ENCODE data around the gene BPIFB4. TPM values are rescaled to one million over a fixed set of nuclear protein-coding genes. Genes with fewer than 3 reads are reported as not detected.

The BPIFB4 gene
- polyA plus RNA-seq, 1 donor (not counting 4 experiments of a cell fraction or from before 2014, with no cell fraction given): not detected

DNA sequence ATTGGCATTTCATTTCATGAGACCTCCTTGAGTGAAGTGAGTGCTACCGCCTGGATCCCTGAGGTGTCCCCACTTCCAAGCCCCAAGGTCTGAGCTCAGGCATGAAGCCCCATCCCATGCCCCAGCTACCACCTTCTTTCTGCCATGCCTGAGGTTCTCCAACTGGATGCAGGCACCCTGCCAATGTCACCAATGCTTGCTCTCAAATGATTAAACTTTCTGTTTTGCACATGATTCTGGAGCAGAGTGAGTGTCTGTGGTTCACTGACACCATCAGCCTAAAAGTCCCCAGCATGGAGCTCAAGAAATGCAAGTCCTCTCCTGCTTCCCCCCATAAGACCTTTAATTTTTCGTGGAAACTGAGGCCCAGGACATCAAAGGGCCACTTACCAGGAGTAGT lies 44.8 kb downstream of the BPIFB4 start:
- H3K36me3 ChIP-seq (ENCODE audit: control insufficient read depth in 2 of 2, extremely low read depth in 1 of 2, insufficient read depth in 2 of 2, low read length in 2 of 2): no peaks in the 10 kb centered on the region
- no peaks in the 10 kb centered on the region for H3K27me3 ChIP-seq (ENCODE audit: control insufficient read depth, extremely low read depth, insufficient read depth, low read length)
- DNase-seq (ENCODE audit: low read depth, low spot score) (no peak), FAIRE-seq (no peak)
- no peaks in the 10 kb centered on the region for H4K20me1 ChIP-seq (ENCODE audit: control insufficient read depth, extremely low read depth, insufficient read depth, low read length)
- H3K9me3 ChIP-seq (ENCODE audit: control insufficient read depth, low read depth, low read length): no peaks in the 10 kb centered on the region
- H2AFZ ChIP-seq (ENCODE audit: control insufficient read depth, low read length): no peak overlapping the region
- no peak overlapping the region for H3K27ac ChIP-seq (ENCODE audit: control insufficient read depth, insufficient read depth, low read length)
- H3K79me2 ChIP-seq (ENCODE audit: control insufficient read depth, insufficient read depth, low read length): no peaks in the 10 kb centered on the region
- dilution Hi-C loops (cut with MboI; ENCODE audit: extremely low pct_ligation_motif_present, low sequenced_read_pairs): no loop called here
- no peak overlapping the region for H3K4me2 ChIP-seq (ENCODE audit: control insufficient read depth, extremely low read depth, insufficient read depth, low read depth, low read length)
- no peaks in the 10 kb centered on the region for H3K9me1 ChIP-seq (ENCODE audit: control insufficient read depth, extremely low read depth, insufficient read depth, low read length)
- H3K4me1 ChIP-seq (ENCODE audit: control insufficient read depth, extremely low read depth, insufficient read depth, low read length): no peaks in the 10 kb centered on the region
- no peak overlapping the region for H3K4me3 ChIP-seq (ENCODE audit: control insufficient read depth in 2 of 3, extremely low read depth in 1 of 3, insufficient read depth in 2 of 3, low read depth in 1 of 3, low read length in 3 of 3)
- TF ChIP-seq, protein P1, sequence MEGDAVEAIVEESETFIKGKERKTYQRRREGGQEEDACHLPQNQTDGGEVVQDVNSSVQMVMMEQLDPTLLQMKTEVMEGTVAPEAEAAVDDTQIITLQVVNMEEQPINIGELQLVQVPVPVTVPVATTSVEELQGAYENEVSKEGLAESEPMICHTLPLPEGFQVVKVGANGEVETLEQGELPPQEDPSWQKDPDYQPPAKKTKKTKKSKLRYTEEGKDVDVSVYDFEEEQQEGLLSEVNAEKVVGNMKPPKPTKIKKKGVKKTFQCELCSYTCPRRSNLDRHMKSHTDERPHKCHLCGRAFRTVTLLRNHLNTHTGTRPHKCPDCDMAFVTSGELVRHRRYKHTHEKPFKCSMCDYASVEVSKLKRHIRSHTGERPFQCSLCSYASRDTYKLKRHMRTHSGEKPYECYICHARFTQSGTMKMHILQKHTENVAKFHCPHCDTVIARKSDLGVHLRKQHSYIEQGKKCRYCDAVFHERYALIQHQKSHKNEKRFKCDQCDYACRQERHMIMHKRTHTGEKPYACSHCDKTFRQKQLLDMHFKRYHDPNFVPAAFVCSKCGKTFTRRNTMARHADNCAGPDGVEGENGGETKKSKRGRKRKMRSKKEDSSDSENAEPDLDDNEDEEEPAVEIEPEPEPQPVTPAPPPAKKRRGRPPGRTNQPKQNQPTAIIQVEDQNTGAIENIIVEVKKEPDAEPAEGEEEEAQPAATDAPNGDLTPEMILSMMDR (optimal IDR thresholded peaks at IDR 0.05 in 1 of 3, IDR thresholded peaks at IDR 0.05 in 1 of 3, conservative IDR thresholded peaks at IDR 0.05 in 1 of 3; ENCODE audit: extremely low read depth in 1 of 3, insufficient read depth in 2 of 3, low read length in 3 of 3): no peak
- no peak for TF ChIP-seq EZH2 (IDR thresholded peaks at IDR 0.05; ENCODE audit: low read length)
- H3K9ac ChIP-seq (ENCODE audit: control insufficient read depth, extremely low read depth, insufficient read depth, low read length): no peak overlapping the region

DNA sequence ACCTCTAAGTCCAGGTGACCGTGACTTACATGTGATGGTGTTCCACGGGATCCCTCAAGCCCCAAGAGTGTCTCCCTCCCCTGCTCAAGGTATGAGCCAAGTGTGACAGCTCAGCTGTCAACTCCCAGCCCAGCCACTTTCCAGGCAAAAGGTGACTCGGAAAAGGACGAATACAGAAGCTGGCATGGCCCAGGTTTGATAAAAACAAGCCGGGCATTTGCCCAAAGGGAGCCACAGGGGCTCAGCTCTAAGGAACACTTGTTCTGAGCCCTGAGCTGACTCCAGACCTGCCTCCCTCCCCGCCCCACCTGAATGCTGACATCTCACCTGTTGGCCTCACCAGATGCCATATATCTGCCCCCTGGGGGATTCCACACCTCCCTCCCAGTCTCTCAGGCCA lies 45.6 kb downstream of the BPIFB4 start:
- FAIRE-seq (no peak), DNase-seq (ENCODE audit: low read depth, low spot score) (no peak)
- Histone ChIP-seq H3K79me2 (ENCODE audit: control insufficient read depth, insufficient read depth, low read length) (no peaks in the 10 kb centered on the region), H3K9me1 (ENCODE audit: control insufficient read depth, extremely low read depth, insufficient read depth, low read length) (no peaks in the 10 kb centered on the region), H3K36me3 (ENCODE audit: control insufficient read depth in 2 of 2, extremely low read depth in 1 of 2, insufficient read depth in 2 of 2, low read length in 2 of 2) (no peaks in the 10 kb centered on the region), H3K27ac (ENCODE audit: control insufficient read depth, insufficient read depth, low read length) (no peak overlapping the region), H3K9me3 (ENCODE audit: control insufficient read depth, low read depth, low read length) (no peaks in the 10 kb centered on the region), H3K4me2 (ENCODE audit: control insufficient read depth, extremely low read depth, insufficient read depth, low read depth, low read length) (no peak overlapping the region), H4K20me1 (ENCODE audit: control insufficient read depth, extremely low read depth, insufficient read depth, low read length) (no peaks in the 10 kb centered on the region), H2AFZ (ENCODE audit: control insufficient read depth, low read length) (no peak overlapping the region), H3K27me3 (ENCODE audit: control insufficient read depth, extremely low read depth, insufficient read depth, low read length) (no peaks in the 10 kb centered on the region), H3K9ac (ENCODE audit: control insufficient read depth, extremely low read depth, insufficient read depth, low read length) (no peak overlapping the region), H3K4me1 (ENCODE audit: control insufficient read depth, extremely low read depth, insufficient read depth, low read length) (no peaks in the 10 kb centered on the region), H3K4me3 (ENCODE audit: control insufficient read depth in 2 of 3, extremely low read depth in 1 of 3, insufficient read depth in 2 of 3, low read depth in 1 of 3, low read length in 3 of 3) (no peak overlapping the region)
- TF ChIP-seq, protein P1 (optimal IDR thresholded peaks at IDR 0.05 in 1 of 3, IDR thresholded peaks at IDR 0.05 in 1 of 3, conservative IDR thresholded peaks at IDR 0.05 in 1 of 3; ENCODE audit: extremely low read depth in 1 of 3, insufficient read depth in 2 of 3, low read length in 3 of 3): no peak
- no peak for TF ChIP-seq EZH2 (IDR thresholded peaks at IDR 0.05; ENCODE audit: low read length)
- dilution Hi-C loops (cut with MboI; ENCODE audit: extremely low pct_ligation_motif_present, low sequenced_read_pairs): no loop called here
